GM12872 (cell line): ENCODE data around the gene FBRS.

Experiments
- CTCF ChIP-seq: IDR thresholded peaks from 3 replicates; pipeline ENCODE4 v1.5.1; 2011; ENCODE audit warnings: low read depth, mild to moderate bottlenecking, low read length, moderate library complexity; ENCODE audit not compliant: insufficient read depth

Gene FBRS

GRCh38 chr16:30669026-30669902 is 11.0 kb downstream of the FBRS start:
- TF ChIP-seq CTCF: no peak

GRCh38 chr16:30669903-30670824 is 11.9 kb downstream of the FBRS start:
- 0 out of 3 replicates have a peak, but pooled peaks have one; percentile 2 for TF ChIP-seq CTCF

GRCh38 chr16:30675143-30675542 is 16.9 kb downstream of the FBRS start:
- TF ChIP-seq CTCF: no peak

GRCh38 chr16:30677931-30678585 is 19.8 kb downstream of the FBRS start:
- TF ChIP-seq CTCF: no peak

- no peak for TF ChIP-seq CTCF
Observed at GRCh38 chr16:30678586-30678970, 20.3 kb downstream of the FBRS start.

GRCh38 chr16:30680326-30680725 is 22.1 kb downstream of the FBRS start:
- TF ChIP-seq CTCF: no peak

- TF ChIP-seq CTCF: no peak
Observed at GRCh38 chr16:30688701-30689100, 30.5 kb downstream of the FBRS start.
